Neural cell (in vitro differentiated cells): Measurements from ENCODE around the gene TCF20.

Experiments
- EP300 ChIP-seq: fragments of 450-650 bp; conservative IDR thresholded peaks from 2 replicates; pipeline ENCODE4 v1.6.1; 2014; ENCODE audit warnings: antibody characterized with exemption, mild to moderate bottlenecking, moderate library complexity; ENCODE audit not compliant: poor library complexity, severe bottlenecking
- EZH2 ChIP-seq: fragments of 200-600, 300-800 bp; shearing (Covaris generic), sonication (generic); IDR thresholded peaks from 2 replicates; pipeline ENCODE4 v1.6.1; 2014; ENCODE audit warnings: antibody characterized with exemption, low read length, borderline replicate concordance, mild to moderate bottlenecking; ENCODE audit not compliant: insufficient read depth, poor library complexity, severe bottlenecking
- MXI1 ChIP-seq: fragments of 450-650 bp; conservative IDR thresholded peaks from 2 replicates; pipeline ENCODE4 v1.6.1; 2014; ENCODE audit warnings: antibody characterized with exemption, mild to moderate bottlenecking; ENCODE audit not compliant: poor library complexity, severe bottlenecking
- POLR2AphosphoS5 ChIP-seq: IDR thresholded peaks from 2 replicates; pipeline ENCODE4 v1.6.1; 2012
- RAD21 ChIP-seq: fragments of 450-650 bp; conservative IDR thresholded peaks from 2 replicates; pipeline ENCODE4 v1.6.1; 2014; ENCODE audit warnings: antibody characterized with exemption, mild to moderate bottlenecking, moderate library complexity
- SMC3 ChIP-seq: fragments of 450-650 bp; conservative IDR thresholded peaks from 2 replicates; pipeline ENCODE4 v1.6.1; 2014; ENCODE audit warnings: antibody characterized with exemption, mild to moderate bottlenecking, moderate library complexity; ENCODE audit not compliant: poor library complexity
- TAF1 ChIP-seq: IDR thresholded peaks from 2 replicates; pipeline ENCODE4 v1.6.1; 2012; ENCODE audit warnings: low read depth
- TF ChIP-seq, protein P1 (sequence below): fragments of 450-650 bp; IDR thresholded peaks from 2 replicates; pipeline ENCODE4 v1.5.1; 2014; ENCODE audit warnings: antibody characterized with exemption, mild to moderate bottlenecking, moderate library complexity; ENCODE audit not compliant: poor library complexity, severe bottlenecking
- TF ChIP-seq, protein P2 (sequence below): IDR thresholded peaks from 2 replicates; pipeline ENCODE4 v1.6.1; 2012; ENCODE audit warnings: borderline replicate concordance

- TF ChIP-seq EP300 (no peak), EZH2 (no peak), TAF1 (no peak), POLR2AphosphoS5 (no peak), SMC3 (no peak), RAD21 (no peak), MXI1 (no peak)
- TF ChIP-seq, protein P1, sequence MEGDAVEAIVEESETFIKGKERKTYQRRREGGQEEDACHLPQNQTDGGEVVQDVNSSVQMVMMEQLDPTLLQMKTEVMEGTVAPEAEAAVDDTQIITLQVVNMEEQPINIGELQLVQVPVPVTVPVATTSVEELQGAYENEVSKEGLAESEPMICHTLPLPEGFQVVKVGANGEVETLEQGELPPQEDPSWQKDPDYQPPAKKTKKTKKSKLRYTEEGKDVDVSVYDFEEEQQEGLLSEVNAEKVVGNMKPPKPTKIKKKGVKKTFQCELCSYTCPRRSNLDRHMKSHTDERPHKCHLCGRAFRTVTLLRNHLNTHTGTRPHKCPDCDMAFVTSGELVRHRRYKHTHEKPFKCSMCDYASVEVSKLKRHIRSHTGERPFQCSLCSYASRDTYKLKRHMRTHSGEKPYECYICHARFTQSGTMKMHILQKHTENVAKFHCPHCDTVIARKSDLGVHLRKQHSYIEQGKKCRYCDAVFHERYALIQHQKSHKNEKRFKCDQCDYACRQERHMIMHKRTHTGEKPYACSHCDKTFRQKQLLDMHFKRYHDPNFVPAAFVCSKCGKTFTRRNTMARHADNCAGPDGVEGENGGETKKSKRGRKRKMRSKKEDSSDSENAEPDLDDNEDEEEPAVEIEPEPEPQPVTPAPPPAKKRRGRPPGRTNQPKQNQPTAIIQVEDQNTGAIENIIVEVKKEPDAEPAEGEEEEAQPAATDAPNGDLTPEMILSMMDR = no peak
- TF ChIP-seq, protein P2, sequence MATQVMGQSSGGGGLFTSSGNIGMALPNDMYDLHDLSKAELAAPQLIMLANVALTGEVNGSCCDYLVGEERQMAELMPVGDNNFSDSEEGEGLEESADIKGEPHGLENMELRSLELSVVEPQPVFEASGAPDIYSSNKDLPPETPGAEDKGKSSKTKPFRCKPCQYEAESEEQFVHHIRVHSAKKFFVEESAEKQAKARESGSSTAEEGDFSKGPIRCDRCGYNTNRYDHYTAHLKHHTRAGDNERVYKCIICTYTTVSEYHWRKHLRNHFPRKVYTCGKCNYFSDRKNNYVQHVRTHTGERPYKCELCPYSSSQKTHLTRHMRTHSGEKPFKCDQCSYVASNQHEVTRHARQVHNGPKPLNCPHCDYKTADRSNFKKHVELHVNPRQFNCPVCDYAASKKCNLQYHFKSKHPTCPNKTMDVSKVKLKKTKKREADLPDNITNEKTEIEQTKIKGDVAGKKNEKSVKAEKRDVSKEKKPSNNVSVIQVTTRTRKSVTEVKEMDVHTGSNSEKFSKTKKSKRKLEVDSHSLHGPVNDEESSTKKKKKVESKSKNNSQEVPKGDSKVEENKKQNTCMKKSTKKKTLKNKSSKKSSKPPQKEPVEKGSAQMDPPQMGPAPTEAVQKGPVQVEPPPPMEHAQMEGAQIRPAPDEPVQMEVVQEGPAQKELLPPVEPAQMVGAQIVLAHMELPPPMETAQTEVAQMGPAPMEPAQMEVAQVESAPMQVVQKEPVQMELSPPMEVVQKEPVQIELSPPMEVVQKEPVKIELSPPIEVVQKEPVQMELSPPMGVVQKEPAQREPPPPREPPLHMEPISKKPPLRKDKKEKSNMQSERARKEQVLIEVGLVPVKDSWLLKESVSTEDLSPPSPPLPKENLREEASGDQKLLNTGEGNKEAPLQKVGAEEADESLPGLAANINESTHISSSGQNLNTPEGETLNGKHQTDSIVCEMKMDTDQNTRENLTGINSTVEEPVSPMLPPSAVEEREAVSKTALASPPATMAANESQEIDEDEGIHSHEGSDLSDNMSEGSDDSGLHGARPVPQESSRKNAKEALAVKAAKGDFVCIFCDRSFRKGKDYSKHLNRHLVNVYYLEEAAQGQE = no peak
Observed at GRCh38 chr22:42271191-42271813, 849 bp upstream of the TCF20 start.
